Karpas-422 (cell line): ENCODE measurements around the gene EXT2. TPM values are rescaled to one million over a fixed set of nuclear protein-coding genes. Genes with fewer than 3 reads are reported as not detected.

Experiments used
- DNase-seq: peaks from one replicate; pipeline ENCODE4 v3.0.0-alpha.2; 2015
- H2AFZ ChIP-seq: fragments of 200-600 bp; sonication (generic); 2 replicates; pipeline ENCODE4 v1.6.1; 2014; ENCODE audit warnings: antibody characterized with exemption, low read length, mixed read lengths
- H3K27ac ChIP-seq: fragments of 200-600 bp; sonication (generic); 2 replicates; pipeline ENCODE4 v1.5.1; 2014; ENCODE audit warnings: mild to moderate bottlenecking, low read length, moderate library complexity
- H3K27me3 ChIP-seq: fragments of 200-600 bp; sonication (generic); 2 replicates; pipeline ENCODE4 v1.6.1; 2014; ENCODE audit warnings: low read length, mixed read lengths
- H3K36me3 ChIP-seq: fragments of 200-600 bp; sonication (generic); 2 replicates; pipeline ENCODE4 v1.6.1; 2014; ENCODE audit warnings: low read length, mixed read lengths; ENCODE audit not compliant: insufficient read depth
- H3K4me1 ChIP-seq: fragments of 200-600 bp; sonication (generic); 2 replicates; pipeline ENCODE4 v1.6.1; 2014; ENCODE audit warnings: mild to moderate bottlenecking, low read length, mixed read lengths
- H3K4me2 ChIP-seq: fragments of 200-600 bp; sonication (generic); 2 replicates; pipeline ENCODE4 v1.6.1; 2014; ENCODE audit warnings: low read length, low read depth, mild to moderate bottlenecking; ENCODE audit not compliant: poor library complexity, severe bottlenecking
- H3K4me3 ChIP-seq: fragments of 200-600 bp; sonication (generic); 2 replicates; pipeline ENCODE4 v1.5.1; 2014; ENCODE audit warnings: mild to moderate bottlenecking, antibody characterized with exemption, low read length, mixed read lengths
- H3K79me2 ChIP-seq: fragments of 200-600 bp; sonication (generic); 2 replicates; pipeline ENCODE4 v1.6.1; 2014; ENCODE audit warnings: mild to moderate bottlenecking, low read length, mixed read lengths
- H3K9ac ChIP-seq: fragments of 200-600 bp; sonication (generic); 2 replicates; pipeline ENCODE4 v1.6.0; 2014; ENCODE audit warnings: low read length
- H3K9me2 ChIP-seq: fragments of 200-600 bp; sonication (generic), shearing (Covaris generic); replicated peaks from 2 replicates; pipeline ENCODE4 v1.6.0; 2014; ENCODE audit warnings: mild to moderate bottlenecking, low read length, moderate library complexity; ENCODE audit not compliant: insufficient read depth
- H3K9me3 ChIP-seq: fragments of 300-700, 200-600 bp; sonication (generic); 2 replicates; pipeline ENCODE4 v1.6.1; 2014; ENCODE audit warnings: low read length, mixed read lengths
- H4K20me1 ChIP-seq: fragments of 200-600 bp; sonication (generic); 2 replicates; pipeline ENCODE4 v1.6.1; 2014; ENCODE audit warnings: mild to moderate bottlenecking, antibody characterized with exemption, low read length, low read depth; ENCODE audit not compliant: insufficient read depth
- total RNA-seq: library from RNA; depleted of rRNA; stranded (reverse); fragments of >200 nt; shearing (Covaris generic); gene quantifications from 2 replicates; pipeline ENCODE4 v1.2.3, GENCODE V29; 2014; ENCODE audit warnings: low replicate concordance

The EXT2 gene
- total RNA-seq, 1 experiment from 2014 or later: 64.0 TPM

GRCh38 chr11:44192462-44193100, 97.1 kb downstream of the EXT2 start:
- H3K4me2 ChIP-seq: no peak overlapping the region
- H4K20me1 ChIP-seq: no peaks in the 10 kb centered on the region
- H3K4me3 ChIP-seq: no peak overlapping the region
- H3K9me3 ChIP-seq: peaks cover 5% of the 10 kb centered on the region
- H2AFZ ChIP-seq: no peak overlapping the region
- peaks cover 14% of the 10 kb centered on the region for H3K79me2 ChIP-seq
- H3K9ac ChIP-seq: no peak overlapping the region
- peaks cover 8% of the 10 kb centered on the region for H3K4me1 ChIP-seq
- H3K36me3 ChIP-seq: 0 out of 2 replicates have a peak, but pooled peaks cover 12% of the 10 kb centered on the region
- no peak for DNase-seq
- H3K9me2 ChIP-seq: no peaks in the 10 kb centered on the region
- H3K27me3 ChIP-seq: no peaks in the 10 kb centered on the region
- H3K27ac ChIP-seq: no peak overlapping the region

GRCh38 chr11:44193856-44194255, 98.4 kb downstream of the EXT2 start:
- DNase-seq: no peak
- Histone ChIP-seq H4K20me1 (no peaks in the 10 kb centered on the region), H3K9ac (no peak overlapping the region), H3K27me3 (no peaks in the 10 kb centered on the region), H2AFZ (no peak overlapping the region), H3K4me1 (peaks cover 13% of the 10 kb centered on the region), H3K4me2 (no peak overlapping the region), H3K4me3 (no peak overlapping the region), H3K9me2 (no peaks in the 10 kb centered on the region), H3K36me3 (0 out of 2 replicates have a peak, but pooled peaks cover 1% of the 10 kb centered on the region), H3K79me2 (peaks cover 14% of the 10 kb centered on the region), H3K9me3 (no peaks in the 10 kb centered on the region; the same call in 1 of the 2 replicates), H3K27ac (no peak overlapping the region)

GRCh38 chr11:44198146-44198724, 102.8 kb downstream of the EXT2 start:
- H3K9ac ChIP-seq: no peak overlapping the region
- no peak for DNase-seq
- no peaks in the 10 kb centered on the region for H3K36me3 ChIP-seq
- no peak overlapping the region for H3K4me2 ChIP-seq
- no peaks in the 10 kb centered on the region for H4K20me1 ChIP-seq
- no peaks in the 10 kb centered on the region for H3K9me3 ChIP-seq
- H3K9me2 ChIP-seq: no peaks in the 10 kb centered on the region
- H3K27ac ChIP-seq: no peak overlapping the region
- H2AFZ ChIP-seq: no peak overlapping the region
- peaks cover 13% of the 10 kb centered on the region for H3K79me2 ChIP-seq
- H3K4me1 ChIP-seq: peaks cover 22% of the 10 kb centered on the region
- no peaks in the 10 kb centered on the region for H3K27me3 ChIP-seq
- H3K4me3 ChIP-seq: no peak overlapping the region

GRCh38 chr11:44199298-44199697, 103.8 kb downstream of the EXT2 start:
- no peaks in the 10 kb centered on the region for H3K36me3 ChIP-seq
- no peak for DNase-seq
- H3K9ac ChIP-seq: no peak overlapping the region
- no peaks in the 10 kb centered on the region for H3K27me3 ChIP-seq
- no peak overlapping the region for H3K27ac ChIP-seq
- peaks cover 13% of the 10 kb centered on the region; the same call in 1 of the 2 replicates for H3K79me2 ChIP-seq
- peaks cover 19% of the 10 kb centered on the region for H3K4me1 ChIP-seq
- no peaks in the 10 kb centered on the region for H3K9me2 ChIP-seq
- no peak overlapping the region for H3K4me3 ChIP-seq
- no peaks in the 10 kb centered on the region for H3K9me3 ChIP-seq
- no peak overlapping the region for H2AFZ ChIP-seq
- H3K4me2 ChIP-seq: no peak overlapping the region
- no peaks in the 10 kb centered on the region for H4K20me1 ChIP-seq

- Histone ChIP-seq H3K9me2 (no peaks in the 10 kb centered on the region), H3K27me3 (no peaks in the 10 kb centered on the region), H3K27ac (no peak overlapping the region), H3K4me2 (no peak overlapping the region), H3K36me3 (no peaks in the 10 kb centered on the region), H3K4me1 (peaks cover 14% of the 10 kb centered on the region), H3K9ac (no peak overlapping the region), H4K20me1 (no peaks in the 10 kb centered on the region), H3K79me2 (peaks cover 11% of the 10 kb centered on the region), H2AFZ (no peak overlapping the region), H3K4me3 (no peak overlapping the region), H3K9me3 (no peaks in the 10 kb centered on the region)
- no peak for DNase-seq
Measured at GRCh38 chr11:44199816-44200215, 104.3 kb downstream of the EXT2 start.

- H3K27ac ChIP-seq: no peak overlapping the region
- no peak overlapping the region for H2AFZ ChIP-seq
- H3K4me1 ChIP-seq: peaks cover 13% of the 10 kb centered on the region
- no peak overlapping the region for H3K9ac ChIP-seq
- no peaks in the 10 kb centered on the region; the same call in 1 of the 2 replicates for H3K36me3 ChIP-seq
- H3K79me2 ChIP-seq: peaks cover 7% of the 10 kb centered on the region
- no peak for DNase-seq
- H3K4me3 ChIP-seq: no peak overlapping the region
- H4K20me1 ChIP-seq: no peaks in the 10 kb centered on the region
- no peaks in the 10 kb centered on the region for H3K27me3 ChIP-seq
- H3K9me2 ChIP-seq: no peaks in the 10 kb centered on the region
- H3K4me2 ChIP-seq: no peak overlapping the region
- H3K9me3 ChIP-seq: no peaks in the 10 kb centered on the region
Measured at GRCh38 chr11:44203270-44204043, 108.0 kb downstream of the EXT2 start.

- Histone ChIP-seq H4K20me1 (no peaks in the 10 kb centered on the region), H3K79me2 (peaks cover 6% of the 10 kb centered on the region)
Measured at GRCh38 chr11:44205352-44205751, 109.9 kb downstream of the EXT2 start.

GRCh38 chr11:44205836-44206235, 110.4 kb downstream of the EXT2 start:
- H4K20me1 ChIP-seq: no peaks in the 10 kb centered on the region
- H3K9ac ChIP-seq: no peak overlapping the region
- H3K36me3 ChIP-seq: peaks cover under 1% of the 10 kb centered on the region; the same call in 1 of the 2 replicates
- DNase-seq: no peak
- H3K27me3 ChIP-seq: no peaks in the 10 kb centered on the region
- H3K4me2 ChIP-seq: no peak overlapping the region
- H3K9me3 ChIP-seq: no peaks in the 10 kb centered on the region
- peaks cover 4% of the 10 kb centered on the region; the same call in 1 of the 2 replicates for H3K79me2 ChIP-seq
- no peak overlapping the region for H3K27ac ChIP-seq
- H3K4me1 ChIP-seq: no peaks in the 10 kb centered on the region
- no peak overlapping the region for H2AFZ ChIP-seq
- H3K4me3 ChIP-seq: no peak overlapping the region
- no peaks in the 10 kb centered on the region for H3K9me2 ChIP-seq

More at GRCh38 chr11:44205352-44205751, 109.9 kb downstream of the EXT2 start:
- Histone ChIP-seq H3K27me3 (no peaks in the 10 kb centered on the region), H3K4me3 (no peak overlapping the region), H3K27ac (no peak overlapping the region), H3K9me2 (no peaks in the 10 kb centered on the region), H2AFZ (no peak overlapping the region), H3K9ac (no peak overlapping the region), H3K36me3 (no peaks in the 10 kb centered on the region; the same call in 1 of the 2 replicates), H3K4me1 (no peaks in the 10 kb centered on the region), H3K9me3 (no peaks in the 10 kb centered on the region), H3K4me2 (no peak overlapping the region)
- DNase-seq: no peak
